Loucy (cell line): ENCODE measurements around the gene NELFCD.
"Not testable (repeated sequence)": the region's sequence is repeated elsewhere in the genome, so short reads cannot be mapped to it uniquely, and the experiment has no call there.

ENCODE experiments used
- H2AFZ ChIP-seq: fragments of 200-600 bp; sonication (generic); 2 replicates; pipeline ENCODE4 v1.6.0; 2016; ENCODE audit warnings: antibody characterized with exemption, mild to moderate bottlenecking, low read length, moderate library complexity
- H3F3A ChIP-seq: fragments of 200-600 bp; 2 replicates; pipeline ENCODE4 v1.6.0; 2016; ENCODE audit warnings: antibody characterized with exemption, low read depth, mild to moderate bottlenecking
- H3K27me3 ChIP-seq: fragments of 200-600 bp; sonication (generic); 2 replicates; pipeline ENCODE4 v1.6.1; 2014; ENCODE audit warnings: low read length, mild to moderate bottlenecking; ENCODE audit not compliant: insufficient read depth, poor library complexity, severe bottlenecking
- H3K36me3 ChIP-seq: fragments of 200-600 bp; sonication (generic); 2 replicates; pipeline ENCODE4 v1.6.1; 2016; ENCODE audit warnings: low read length; ENCODE audit not compliant: insufficient read depth
- H3K4me1 ChIP-seq: fragments of 200-600 bp; sonication (generic); 2 replicates; pipeline ENCODE4 v1.5.1; 2014; ENCODE audit warnings: low read length, mild to moderate bottlenecking; ENCODE audit not compliant: insufficient read depth, poor library complexity, severe bottlenecking
- H3K4me2 ChIP-seq: fragments of 200-600 bp; sonication (generic); 2 replicates; pipeline ENCODE4 v1.6.0; 2014; ENCODE audit warnings: antibody characterized with exemption, low read length, low read depth, mild to moderate bottlenecking; ENCODE audit not compliant: poor library complexity, severe bottlenecking
- H3K4me3 ChIP-seq: fragments of 200-600 bp; sonication (generic); 2 replicates; pipeline ENCODE4 v1.5.1; 2014; ENCODE audit warnings: low read length, mild to moderate bottlenecking, mixed read lengths; ENCODE audit not compliant: poor library complexity, severe bottlenecking
- H3K79me2 ChIP-seq: fragments of 200-600 bp; sonication (generic); 2 replicates; pipeline ENCODE4 v1.6.1; 2014; ENCODE audit warnings: low read length; ENCODE audit not compliant: insufficient read depth
- H3K9ac ChIP-seq: fragments of 200-600 bp; sonication (generic); 2 replicates; pipeline ENCODE4 v1.6.0; 2014; ENCODE audit warnings: mild to moderate bottlenecking, low read depth, low read length, moderate library complexity; ENCODE audit not compliant: poor library complexity, severe bottlenecking
- H3K9me2 ChIP-seq: fragments of 200-600 bp; sonication (generic); replicated peaks from 2 replicates; pipeline ENCODE4 v1.6.1; 2016; ENCODE audit warnings: low read depth, low read length, mixed read lengths
- H3K9me3 ChIP-seq: fragments of 200-600 bp; sonication (generic); 2 replicates; pipeline ENCODE4 v1.6.1; 2014; ENCODE audit warnings: mild to moderate bottlenecking, antibody characterized with exemption, low read length, low read depth; ENCODE audit not compliant: insufficient read depth
- H4K20me1 ChIP-seq: fragments of 200-600 bp; sonication (generic); 2 replicates; pipeline ENCODE4 v1.6.0; 2014; ENCODE audit warnings: antibody characterized with exemption, low read length, mild to moderate bottlenecking; ENCODE audit not compliant: insufficient read depth, poor library complexity, severe bottlenecking
- EZH2phosphoT487 ChIP-seq: fragments of 200-600 bp; IDR thresholded peaks from 2 replicates; pipeline ENCODE4 v1.6.1; 2018; ENCODE audit warnings: antibody characterized with exemption, mild to moderate bottlenecking, moderate library complexity, borderline replicate concordance
- TF ChIP-seq, protein P1 (sequence below): fragments of 200-600 bp; sonication (generic); conservative IDR thresholded peaks from 2 replicates; pipeline ENCODE4 v1.5.1; 2014; ENCODE audit warnings: mild to moderate bottlenecking, antibody characterized with exemption, low read length

The NELFCD gene

GRCh38 chr20:58944610-58945009, 36.4 kb upstream of the NELFCD start:
- Histone ChIP-seq H3K79me2 (no peaks in the 10 kb centered on the region), H3K27me3 (no peaks in the 10 kb centered on the region), H2AFZ (no peak overlapping the region), H3K9me3 (no peaks in the 10 kb centered on the region), H3K4me1 (no peaks in the 10 kb centered on the region), H4K20me1 (no peaks in the 10 kb centered on the region), H3K4me3 (no peak overlapping the region), H3F3A (no peaks in the 10 kb centered on the region), H3K36me3 (no peaks in the 10 kb centered on the region), H3K4me2 (no peak overlapping the region), H3K9ac (no peak overlapping the region), H3K9me2 (no peaks in the 10 kb centered on the region)
- TF ChIP-seq, protein P1, sequence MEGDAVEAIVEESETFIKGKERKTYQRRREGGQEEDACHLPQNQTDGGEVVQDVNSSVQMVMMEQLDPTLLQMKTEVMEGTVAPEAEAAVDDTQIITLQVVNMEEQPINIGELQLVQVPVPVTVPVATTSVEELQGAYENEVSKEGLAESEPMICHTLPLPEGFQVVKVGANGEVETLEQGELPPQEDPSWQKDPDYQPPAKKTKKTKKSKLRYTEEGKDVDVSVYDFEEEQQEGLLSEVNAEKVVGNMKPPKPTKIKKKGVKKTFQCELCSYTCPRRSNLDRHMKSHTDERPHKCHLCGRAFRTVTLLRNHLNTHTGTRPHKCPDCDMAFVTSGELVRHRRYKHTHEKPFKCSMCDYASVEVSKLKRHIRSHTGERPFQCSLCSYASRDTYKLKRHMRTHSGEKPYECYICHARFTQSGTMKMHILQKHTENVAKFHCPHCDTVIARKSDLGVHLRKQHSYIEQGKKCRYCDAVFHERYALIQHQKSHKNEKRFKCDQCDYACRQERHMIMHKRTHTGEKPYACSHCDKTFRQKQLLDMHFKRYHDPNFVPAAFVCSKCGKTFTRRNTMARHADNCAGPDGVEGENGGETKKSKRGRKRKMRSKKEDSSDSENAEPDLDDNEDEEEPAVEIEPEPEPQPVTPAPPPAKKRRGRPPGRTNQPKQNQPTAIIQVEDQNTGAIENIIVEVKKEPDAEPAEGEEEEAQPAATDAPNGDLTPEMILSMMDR, result no peak
- no peak for TF ChIP-seq EZH2phosphoT487

DNA sequence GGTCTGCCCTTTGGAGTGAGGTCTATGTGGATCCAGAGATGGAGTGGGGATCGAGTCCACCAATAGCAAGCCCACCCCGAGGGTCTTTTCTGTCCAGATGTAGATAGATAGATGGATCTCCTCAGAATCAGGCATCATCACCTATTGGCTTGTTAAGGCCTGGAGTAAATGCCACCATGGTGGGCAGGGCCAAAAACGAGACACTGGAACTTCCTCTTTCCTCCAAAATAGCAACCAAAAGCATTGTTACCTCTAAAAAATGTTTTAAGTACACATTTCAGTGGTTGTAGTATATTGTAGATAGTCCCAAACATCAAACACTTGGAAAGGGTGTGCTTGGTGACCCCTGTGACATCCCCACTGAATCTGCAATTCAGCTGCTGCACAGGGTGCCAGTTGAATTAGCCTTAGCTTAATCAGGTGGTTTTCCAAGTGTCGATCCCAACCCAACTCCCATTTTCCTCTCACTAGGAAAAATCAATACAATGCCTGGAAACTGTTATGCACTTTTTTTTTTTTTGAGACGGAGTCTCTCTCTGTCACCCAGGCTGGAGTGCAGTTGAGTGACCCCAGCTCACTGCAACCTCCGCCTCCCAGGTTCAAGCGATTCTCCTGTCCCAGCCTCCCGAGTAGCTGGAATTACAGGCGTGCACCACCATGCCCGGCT, 35.0 kb upstream of the NELFCD start:
- Histone ChIP-seq H3K4me2 (no peak overlapping the region), H3K9ac (no peak overlapping the region), H2AFZ (no peak overlapping the region), H3K27me3 (no peaks in the 10 kb centered on the region), H4K20me1 (no peaks in the 10 kb centered on the region), H3K4me1 (no peaks in the 10 kb centered on the region), H3K36me3 (no peaks in the 10 kb centered on the region), H3K4me3 (no peak overlapping the region), H3K79me2 (no peaks in the 10 kb centered on the region), H3F3A (no peaks in the 10 kb centered on the region), H3K9me2 (no peaks in the 10 kb centered on the region), H3K9me3 (no peaks in the 10 kb centered on the region)
- TF ChIP-seq EZH2phosphoT487, result no peak
- TF ChIP-seq, protein P1, result no peak

DNA sequence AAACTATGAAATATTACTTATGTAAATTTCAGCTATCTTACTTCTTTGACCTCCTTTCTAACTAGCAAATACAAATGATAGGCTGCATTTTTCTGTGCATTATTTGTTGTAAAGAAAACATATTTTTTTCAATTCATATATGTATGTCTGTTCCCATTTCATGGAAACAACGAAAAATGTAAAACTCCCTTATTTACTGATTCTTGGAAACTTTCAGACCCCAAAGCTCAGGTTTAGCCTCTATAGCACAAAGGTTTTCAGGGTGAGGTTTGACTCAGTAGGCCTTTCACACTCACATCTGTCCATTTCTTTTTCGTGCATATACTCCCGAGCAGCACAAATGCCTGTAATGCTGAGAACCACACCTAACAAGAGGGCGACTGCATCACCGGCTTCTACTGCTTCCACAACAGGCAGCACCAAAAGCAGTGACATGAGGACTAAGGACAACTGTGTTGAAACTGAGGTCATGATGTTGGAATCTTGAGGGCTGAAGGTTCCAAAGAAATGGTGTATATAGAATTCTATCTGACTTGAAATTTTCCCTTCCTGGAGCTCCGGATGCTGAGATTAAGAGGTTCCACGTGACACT, 33.2 kb upstream of the NELFCD start:
- H2AFZ ChIP-seq, H3K4me3 ChIP-seq, H3K4me1 ChIP-seq, H3K9me3 ChIP-seq, H3F3A ChIP-seq, H3K9me2 ChIP-seq, H4K20me1 ChIP-seq, H3K9ac ChIP-seq, H3K79me2 ChIP-seq, H3K4me2 ChIP-seq, H3K36me3 ChIP-seq, H3K27me3 ChIP-seq: not testable (repeated sequence)

DNA sequence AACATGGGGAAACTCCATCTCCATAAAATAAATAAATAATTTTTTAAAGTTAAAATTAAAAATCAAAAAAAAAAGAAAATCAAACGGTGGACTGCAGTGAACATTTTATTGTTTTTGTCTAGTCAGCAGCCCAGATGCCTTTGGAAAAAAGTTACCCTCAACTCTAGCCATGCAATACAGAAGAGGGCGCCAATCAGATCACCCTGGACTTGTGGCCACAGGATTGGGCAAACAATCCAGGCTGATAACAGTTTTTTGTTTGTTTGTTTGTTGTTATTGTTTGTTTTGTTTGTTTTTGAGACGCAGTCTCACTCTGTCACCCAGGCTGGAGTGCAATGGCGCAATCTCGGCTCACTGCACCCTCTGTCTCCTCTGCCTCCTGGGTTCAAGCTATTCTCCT, 30.5 kb upstream of the NELFCD start:
- peaks cover 4% of the 10 kb centered on the region for H3K27me3 ChIP-seq

More for the DNA sequence above, 30.5 kb upstream of the NELFCD start:
- no peaks in the 10 kb centered on the region for H3F3A ChIP-seq
- no peak overlapping the region for H3K4me3 ChIP-seq
- H3K9me2 ChIP-seq, result no peaks in the 10 kb centered on the region
- no peaks in the 10 kb centered on the region for H3K36me3 ChIP-seq
- no peak overlapping the region for H2AFZ ChIP-seq
- no peaks in the 10 kb centered on the region for H3K4me1 ChIP-seq
- no peaks in the 10 kb centered on the region for H3K79me2 ChIP-seq
- TF ChIP-seq, protein P1, result peak; percentile 47
- no peak for TF ChIP-seq EZH2phosphoT487
- no peak overlapping the region for H3K9ac ChIP-seq
- no peaks in the 10 kb centered on the region for H4K20me1 ChIP-seq
- no peaks in the 10 kb centered on the region for H3K9me3 ChIP-seq
- H3K4me2 ChIP-seq, result no peak overlapping the region
